Measurements from ENCODE around the gene BCL7C. TPM values are rescaled to one million over a fixed set of nuclear protein-coding genes. Genes with fewer than 3 reads are reported as not detected.
"Not testable (repeated sequence)": the region's sequence is repeated elsewhere in the genome, so short reads cannot be mapped to it uniquely, and the experiment has no call there.

The BCL7C gene
- total RNA-seq, 2 donors from 2014 or later, result 22.5 to 22.8 TPM

DNA sequence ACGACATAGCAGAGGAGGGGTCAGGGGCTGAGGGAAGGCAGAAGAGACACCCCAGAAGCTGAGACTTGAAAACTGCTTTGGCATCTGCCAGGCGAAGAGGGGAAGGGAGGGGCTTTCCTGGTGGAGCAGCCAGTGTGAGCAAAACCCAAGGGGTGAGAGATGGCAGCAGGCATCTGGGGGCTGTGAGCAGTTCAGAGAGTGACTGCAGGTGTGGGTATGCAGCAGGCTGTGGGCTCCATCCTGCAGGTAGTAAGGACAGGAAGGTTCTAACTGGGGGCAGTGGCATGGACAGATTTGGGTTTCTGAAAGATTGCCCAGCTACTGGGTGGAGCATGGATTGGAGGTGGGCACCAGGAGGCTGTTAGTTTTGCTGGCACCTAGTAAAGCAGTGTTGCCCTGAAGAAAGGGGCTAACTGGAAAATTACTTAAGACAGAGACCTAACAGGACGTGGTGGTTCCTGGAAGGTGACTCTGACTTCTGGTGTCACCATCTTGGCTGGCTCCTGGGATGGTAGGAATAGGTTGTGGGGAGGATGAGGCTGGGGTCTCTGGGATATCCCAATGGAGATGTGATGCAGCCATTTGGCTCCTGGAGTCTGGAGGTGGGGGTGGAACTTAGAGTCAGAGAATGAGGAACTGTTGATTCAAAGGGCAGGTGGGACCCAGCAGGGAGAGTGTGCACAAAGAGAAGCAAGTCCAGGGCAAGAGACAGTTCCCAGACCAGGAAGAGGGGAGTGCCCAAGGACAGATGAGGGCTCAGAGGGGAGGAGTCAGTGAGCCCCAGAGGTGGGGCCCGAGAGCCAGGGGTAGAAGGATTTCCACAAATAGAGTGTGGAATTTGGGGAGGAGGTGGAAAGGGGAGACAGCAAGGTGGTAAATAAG is 11.2 kb downstream of the BCL7C start:
- no peak for ATAC-seq
- H3K27me3 Mint-ChIP-seq, result no peaks in the 10 kb centered on the region
- peaks cover 7% of the 10 kb centered on the region for H3K36me3 Mint-ChIP-seq (ENCODE audit: low read depth)
- H3K4me1 Mint-ChIP-seq, result peaks cover 21% of the 10 kb centered on the region
- peak overlapping the region; percentile 91 for H3K27ac Mint-ChIP-seq
- peak overlapping the region; percentile 53 for H3K4me3 Mint-ChIP-seq
- no peak for DNase-seq
- H3K9me3 ChIP-seq (ENCODE audit: control insufficient read depth, low read length, poor library complexity, severe bottlenecking), result no peaks in the 10 kb centered on the region

DNA sequence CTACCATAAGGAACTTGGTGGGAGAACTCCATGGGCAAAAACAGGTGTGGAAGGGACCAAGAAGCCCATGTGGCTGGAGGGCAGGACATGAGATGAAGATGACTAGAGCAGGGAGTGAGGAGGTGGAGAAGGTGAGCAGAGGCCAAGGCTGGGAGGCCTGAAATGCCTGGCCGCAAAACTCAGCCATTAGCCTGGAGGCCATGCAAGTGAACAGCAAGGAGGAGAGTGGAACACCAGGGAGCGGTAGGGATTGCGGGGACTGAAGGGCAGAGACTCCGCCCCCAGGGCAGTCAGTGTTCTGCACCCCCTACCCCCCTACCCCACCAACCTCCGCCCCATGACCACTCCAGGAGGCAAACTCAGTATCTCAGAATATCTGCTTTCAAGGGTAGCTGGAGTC is 17.0 kb downstream of the BCL7C start:
- no peak for DNase-seq
- Mint-ChIP-seq H3K27me3 (no peaks in the 10 kb centered on the region), H3K36me3 (ENCODE audit: low read depth) (peaks cover 2% of the 10 kb centered on the region), H3K4me3 (peak overlapping the region; percentile 94), H3K27ac (peak overlapping the region; percentile 94), H3K4me1 (peaks cover 25% of the 10 kb centered on the region)
- H3K9me3 ChIP-seq (ENCODE audit: control insufficient read depth, low read length, poor library complexity, severe bottlenecking), result no peaks in the 10 kb centered on the region
- no peak for ATAC-seq

DNA sequence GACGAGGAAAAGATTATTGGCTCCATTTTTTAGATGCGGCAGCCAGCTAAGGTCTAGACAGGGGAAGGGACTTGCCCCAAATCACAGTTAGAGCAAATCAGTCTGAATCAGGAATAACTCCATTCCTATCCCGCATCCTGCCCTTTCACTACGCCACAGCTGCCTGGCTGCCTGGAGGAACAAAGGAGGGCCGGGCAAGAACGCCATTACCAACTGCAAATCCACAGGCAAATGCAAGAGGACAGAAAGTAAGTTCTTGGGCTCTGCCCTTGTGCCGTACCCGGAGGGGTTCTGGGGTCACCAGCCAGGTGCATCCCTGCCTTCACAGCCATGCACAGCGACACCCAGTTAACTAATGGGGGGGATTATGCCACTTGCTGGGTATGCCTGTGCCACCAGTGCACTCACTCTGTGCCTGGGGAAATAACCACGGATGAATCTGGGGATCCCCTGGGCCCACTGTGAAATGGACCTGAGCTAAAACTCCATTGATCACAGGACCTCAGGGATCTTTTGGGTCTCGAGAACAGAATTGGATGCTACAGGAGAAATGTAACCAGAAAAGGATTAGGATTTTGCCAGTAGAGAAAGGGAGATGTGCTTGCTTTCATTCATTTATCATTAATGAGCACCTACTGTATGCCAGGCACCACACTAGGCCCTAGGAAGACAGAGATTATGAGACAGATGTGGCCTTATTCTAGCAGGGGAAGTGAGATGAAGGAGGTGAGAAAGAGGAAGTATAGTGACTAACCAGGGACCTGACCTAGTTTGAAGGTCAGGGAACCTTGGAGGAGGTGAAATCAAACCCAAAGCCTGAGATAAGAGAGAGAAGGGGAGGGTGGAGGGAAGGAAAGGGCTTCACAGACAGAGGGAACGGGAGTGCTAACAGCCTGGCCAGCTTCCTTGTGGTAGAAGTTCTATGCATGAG is 17.7 kb downstream of the BCL7C start:
- no peak for DNase-seq
- peak overlapping the region; percentile 94 for H3K4me3 Mint-ChIP-seq
- H3K9me3 ChIP-seq (ENCODE audit: control insufficient read depth, low read length, poor library complexity, severe bottlenecking), result no peaks in the 10 kb centered on the region
- peaks cover 2% of the 10 kb centered on the region for H3K36me3 Mint-ChIP-seq (ENCODE audit: low read depth)
- H3K27ac Mint-ChIP-seq, result peak overlapping the region; percentile 94
- peak; percentile 43 for ATAC-seq
- peaks cover 25% of the 10 kb centered on the region for H3K4me1 Mint-ChIP-seq
- no peaks in the 10 kb centered on the region for H3K27me3 Mint-ChIP-seq

DNA sequence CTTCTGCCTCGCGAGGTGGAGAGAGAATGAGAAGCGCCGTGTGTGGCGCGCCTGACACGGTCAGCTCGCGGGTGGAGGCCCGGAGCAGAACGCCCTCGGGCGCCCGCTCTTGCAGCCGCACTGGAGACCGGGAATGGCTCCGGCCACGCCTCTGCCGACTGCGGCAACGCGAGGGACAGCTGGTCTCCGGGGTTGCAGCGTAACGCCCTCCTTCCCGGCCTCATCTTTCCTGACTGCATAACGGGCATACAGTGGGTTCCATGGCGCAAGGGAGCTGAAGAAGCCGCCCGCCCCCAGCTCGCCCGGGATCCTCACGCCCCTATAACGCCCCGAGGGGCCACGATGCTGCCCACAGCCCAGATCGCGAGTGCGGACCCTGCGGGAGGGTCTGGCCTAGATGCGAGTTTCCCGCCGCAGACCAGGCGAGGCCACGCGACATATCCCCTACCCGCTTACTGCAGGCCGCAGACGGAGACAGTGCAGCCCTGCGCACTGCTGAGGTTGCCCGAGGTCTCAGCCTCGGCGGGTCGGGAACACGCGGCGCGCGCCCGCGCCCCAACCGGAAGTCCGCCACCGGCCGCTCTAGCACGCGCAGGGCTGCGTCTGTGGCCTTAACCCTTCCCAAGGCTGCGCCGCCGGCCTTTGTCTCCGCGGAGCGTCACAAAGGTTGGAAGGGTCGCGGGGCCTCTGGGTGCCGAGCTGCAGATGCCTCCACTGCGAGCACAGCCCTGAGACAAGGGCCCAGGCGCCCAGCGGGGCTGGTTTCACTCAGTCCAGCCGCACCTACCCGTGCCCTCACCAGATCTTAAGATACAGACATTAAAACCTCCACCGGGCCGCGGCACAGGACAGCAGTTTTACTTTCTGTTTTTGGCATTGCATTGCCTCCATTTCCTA is 18.8 kb downstream of the BCL7C start:
- ATAC-seq, result peak; percentile 88
- H3K4me3 Mint-ChIP-seq, result peak overlapping the region; percentile 94
- peak; percentile 73 to 85 (median 75) for DNase-seq
- no peaks in the 10 kb centered on the region for H3K27me3 Mint-ChIP-seq
- peak overlapping the region; percentile 94 for H3K27ac Mint-ChIP-seq
- H3K9me3 ChIP-seq (ENCODE audit: control insufficient read depth, low read length, poor library complexity, severe bottlenecking), result no peaks in the 10 kb centered on the region
- peaks cover 2% of the 10 kb centered on the region for H3K36me3 Mint-ChIP-seq (ENCODE audit: low read depth)
- H3K4me1 Mint-ChIP-seq, result peaks cover 22% of the 10 kb centered on the region

DNA sequence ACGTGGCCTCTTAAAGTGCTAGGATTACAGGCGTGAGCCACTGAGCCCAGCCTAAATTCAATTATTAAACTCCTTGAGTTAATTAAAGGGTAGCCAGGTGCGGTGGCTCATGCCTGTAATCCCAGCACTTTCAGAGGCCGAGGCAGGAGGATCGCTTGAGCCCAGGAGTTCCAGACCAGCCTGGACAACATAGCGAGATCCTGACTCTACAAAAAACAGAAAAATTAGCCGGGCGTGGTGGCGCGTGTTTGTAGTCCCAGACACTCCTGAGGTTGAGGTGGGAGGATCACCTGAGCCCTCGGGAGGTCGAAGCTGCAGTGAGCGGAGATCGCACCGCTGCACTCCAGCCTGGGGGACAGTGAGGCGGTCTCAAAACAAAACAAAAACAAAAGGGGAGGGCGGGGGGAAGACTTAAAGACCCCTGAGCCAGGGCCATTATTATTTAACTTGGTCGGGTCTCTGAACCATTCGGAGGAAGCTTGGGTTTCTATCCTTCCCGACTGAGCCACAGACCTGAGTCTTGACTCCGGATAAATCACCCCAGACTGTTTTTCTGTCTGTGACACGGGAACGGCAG is 19.5 kb downstream of the BCL7C start:
- H3K9me3 ChIP-seq (ENCODE audit: control insufficient read depth, low read length, poor library complexity, severe bottlenecking), result no peaks in the 10 kb centered on the region
- Mint-ChIP-seq H3K4me3 (peak overlapping the region; percentile 94), H3K4me1 (peaks cover 22% of the 10 kb centered on the region), H3K27me3 (no peaks in the 10 kb centered on the region), H3K27ac (peak overlapping the region; percentile 94), H3K36me3 (ENCODE audit: low read depth) (peaks cover 2% of the 10 kb centered on the region)
- no peak for DNase-seq
- ATAC-seq, result no peak

DNA sequence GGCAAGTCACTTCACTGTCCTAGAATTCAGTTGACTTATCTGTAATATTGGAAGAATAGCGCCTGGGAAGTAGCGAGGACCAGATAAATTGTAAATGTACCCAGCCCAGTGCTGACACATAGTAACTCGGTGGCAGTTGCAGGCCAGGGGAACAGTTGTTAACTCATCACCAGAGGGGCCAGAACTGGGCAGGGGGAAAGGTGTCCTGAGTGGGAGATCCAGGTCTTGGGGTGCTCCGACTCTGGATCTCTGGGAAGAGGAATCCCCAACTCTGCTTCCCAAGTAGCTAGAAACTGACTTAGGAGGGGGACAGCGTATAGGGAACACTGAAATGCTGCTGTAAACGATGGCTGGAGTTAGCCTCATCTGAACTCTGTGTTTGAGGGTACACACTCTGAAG is 23.0 kb downstream of the BCL7C start:
- no peaks in the 10 kb centered on the region for H3K9me3 ChIP-seq (ENCODE audit: control insufficient read depth, low read length, poor library complexity, severe bottlenecking)
- H3K27ac Mint-ChIP-seq, result peak overlapping the region; percentile 72
- no peaks in the 10 kb centered on the region for H3K36me3 Mint-ChIP-seq (ENCODE audit: low read depth)
- ATAC-seq, result no peak
- DNase-seq, result no peak
- no peaks in the 10 kb centered on the region for H3K27me3 Mint-ChIP-seq
- H3K4me1 Mint-ChIP-seq, result peaks cover 9% of the 10 kb centered on the region
- H3K4me3 Mint-ChIP-seq, result no peak overlapping the region

DNA sequence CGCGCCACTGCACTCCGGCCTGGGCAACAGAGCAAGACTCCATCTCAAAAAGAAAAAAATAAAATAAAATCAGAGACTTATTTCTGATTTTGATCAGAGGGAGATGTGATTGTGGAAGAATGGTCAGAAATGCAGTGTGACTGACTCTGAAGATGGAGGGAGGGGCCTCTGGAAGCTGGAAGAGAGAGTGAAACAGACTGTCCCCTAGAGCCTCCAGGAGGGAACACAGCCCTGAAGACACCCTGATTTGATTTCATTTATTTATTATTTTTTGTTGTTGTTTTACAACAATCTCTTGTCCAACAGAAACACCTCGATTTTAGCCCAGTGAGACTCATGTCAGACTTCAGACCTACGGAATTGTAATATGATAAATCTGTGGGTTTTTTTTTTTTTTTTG is 26.1 kb downstream of the BCL7C start:
- H3K27me3 Mint-ChIP-seq, result no peaks in the 10 kb centered on the region
- H3K9me3 ChIP-seq (ENCODE audit: control insufficient read depth, low read length, poor library complexity, severe bottlenecking), result no peaks in the 10 kb centered on the region

DNA sequence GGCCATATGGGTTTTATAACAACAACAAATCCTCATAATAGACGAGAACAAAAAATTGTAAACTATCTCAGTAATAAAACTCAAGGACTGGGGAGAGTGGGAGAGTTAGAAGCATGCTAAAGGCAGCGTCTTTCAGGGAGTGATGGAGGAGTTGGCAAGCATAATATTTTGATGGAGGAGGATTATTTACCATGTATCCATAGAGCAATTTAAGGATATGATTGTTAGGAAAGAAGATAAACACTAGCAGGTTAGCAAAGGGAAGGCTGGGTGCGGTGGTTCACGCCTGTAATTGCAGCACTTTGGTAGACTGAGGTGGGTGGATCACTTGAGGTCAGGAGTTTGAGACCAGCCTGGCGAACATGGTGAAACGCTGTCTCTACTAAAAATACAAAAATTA is 27.8 kb downstream of the BCL7C start:
- Mint-ChIP-seq H3K36me3 (ENCODE audit: low read depth) (no peaks in the 10 kb centered on the region), H3K27ac (no peak overlapping the region), H3K4me3 (no peak overlapping the region), H3K27me3 (no peaks in the 10 kb centered on the region), H3K4me1 (no peaks in the 10 kb centered on the region)
- no peaks in the 10 kb centered on the region for H3K9me3 ChIP-seq (ENCODE audit: control insufficient read depth, low read length, poor library complexity, severe bottlenecking)
- DNase-seq, result no peak
- ATAC-seq, result no peak

More for the DNA sequence above, 26.1 kb downstream of the BCL7C start:
- Mint-ChIP-seq H3K36me3 (ENCODE audit: low read depth) (no peaks in the 10 kb centered on the region), H3K4me3 (no peak overlapping the region), H3K4me1 (no peaks in the 10 kb centered on the region), H3K27ac (no peak overlapping the region)
- ATAC-seq, result no peak
- no peak for DNase-seq

DNA sequence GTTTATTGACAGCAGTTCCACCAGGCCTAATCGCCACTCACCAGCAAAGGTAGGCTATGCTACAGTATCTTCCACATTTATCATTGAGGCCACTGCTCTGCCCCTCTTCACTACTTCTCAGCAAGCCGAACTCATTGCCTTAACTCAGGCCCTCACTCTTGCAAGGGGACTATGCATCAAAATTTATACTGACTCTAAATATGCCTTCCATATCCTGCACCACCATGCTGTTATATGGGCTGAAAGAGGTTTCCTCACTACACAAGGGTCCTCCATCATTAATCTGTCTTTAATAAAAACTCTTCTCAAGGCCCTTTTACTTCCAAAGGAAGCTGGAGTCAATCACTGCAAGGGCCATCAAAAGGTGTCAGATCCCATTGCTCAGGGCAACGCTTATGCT is 30.7 kb downstream of the BCL7C start:
- not testable (repeated sequence) for H3K27ac Mint-ChIP-seq; H3K27me3 Mint-ChIP-seq; H3K36me3 Mint-ChIP-seq (ENCODE audit: low read depth); H3K4me1 Mint-ChIP-seq; ATAC-seq; DNase-seq; H3K9me3 ChIP-seq (ENCODE audit: control insufficient read depth, low read length, poor library complexity, severe bottlenecking); H3K4me3 Mint-ChIP-seq

DNA sequence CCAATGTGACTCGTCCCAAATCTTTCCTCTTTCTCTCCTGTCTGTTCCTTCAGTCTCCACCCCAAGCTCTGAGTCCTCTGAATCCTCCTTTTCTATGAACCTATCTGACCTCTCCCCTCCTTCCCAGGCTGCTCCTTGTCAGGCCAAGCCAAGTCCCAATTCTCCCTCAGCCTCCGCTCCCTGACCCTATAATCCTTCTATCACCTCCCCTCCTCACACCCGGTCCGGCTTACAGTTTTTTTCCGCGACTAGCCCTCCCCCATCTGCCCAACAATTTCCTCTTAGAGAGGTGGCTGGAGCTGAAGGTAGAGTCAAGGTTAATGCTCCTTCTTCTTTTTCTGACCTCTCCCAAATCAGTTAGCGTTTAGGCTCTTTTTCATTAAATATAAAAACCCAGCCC is 33.1 kb downstream of the BCL7C start:
- H3K27me3 Mint-ChIP-seq; H3K36me3 Mint-ChIP-seq (ENCODE audit: low read depth); H3K4me1 Mint-ChIP-seq; H3K27ac Mint-ChIP-seq; H3K9me3 ChIP-seq (ENCODE audit: control insufficient read depth, low read length, poor library complexity, severe bottlenecking); DNase-seq; ATAC-seq; H3K4me3 Mint-ChIP-seq: not testable (repeated sequence)

DNA sequence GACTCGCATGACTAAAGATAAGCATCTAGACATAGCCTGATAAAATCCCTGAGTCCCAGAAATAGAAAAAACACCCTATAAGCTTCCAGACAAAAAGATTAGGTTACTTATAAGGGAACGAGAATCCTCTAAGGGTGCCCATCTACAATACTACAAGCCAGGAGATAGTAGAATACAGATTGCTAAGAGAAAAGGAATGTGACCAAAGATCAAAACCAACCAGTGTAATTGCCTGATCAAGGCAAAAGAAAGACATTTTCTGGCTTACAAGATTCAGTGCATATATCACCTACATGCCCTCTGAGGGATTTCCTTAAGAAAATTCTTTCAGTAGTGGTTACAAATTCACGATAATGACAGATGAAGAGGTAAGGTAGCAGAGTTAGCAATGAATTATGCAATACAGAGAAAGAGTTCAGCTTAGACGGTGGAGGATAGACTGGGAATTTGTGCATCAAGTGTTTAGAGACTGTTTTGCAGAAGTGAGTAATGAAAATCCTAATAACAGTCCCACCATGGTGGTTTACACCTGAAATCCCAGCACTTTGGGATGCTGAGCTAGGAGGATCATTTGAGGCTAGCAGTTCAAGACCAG is 35.0 kb downstream of the BCL7C start:
- no peak overlapping the region for H3K4me3 Mint-ChIP-seq
- no peaks in the 10 kb centered on the region for H3K27me3 Mint-ChIP-seq
- peaks cover 6% of the 10 kb centered on the region for H3K4me1 Mint-ChIP-seq
- ATAC-seq (no peak), DNase-seq (no peak)
- peaks cover 2% of the 10 kb centered on the region for H3K36me3 Mint-ChIP-seq (ENCODE audit: low read depth)
- no peak overlapping the region for H3K27ac Mint-ChIP-seq
- H3K9me3 ChIP-seq (ENCODE audit: control insufficient read depth, low read length, poor library complexity, severe bottlenecking), result no peaks in the 10 kb centered on the region

DNA sequence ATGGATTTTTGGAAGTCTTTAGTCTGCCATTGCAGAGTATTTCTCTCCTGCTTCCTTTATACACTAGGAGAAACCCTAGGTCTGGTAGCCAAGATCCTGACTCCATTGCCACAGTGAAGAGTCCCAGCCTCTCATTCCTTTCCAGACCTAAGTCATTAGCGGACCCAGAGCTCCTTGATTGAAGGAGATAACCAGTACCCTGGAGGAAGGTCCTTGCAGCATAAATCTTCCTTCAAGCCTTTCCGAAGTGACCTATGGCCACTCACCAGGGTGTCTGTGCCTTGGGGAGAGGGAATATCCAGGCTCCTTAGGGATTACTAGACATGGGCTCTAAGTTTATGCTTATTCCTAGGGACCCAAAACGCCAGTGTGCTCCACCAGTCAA is 35.8 kb downstream of the BCL7C start:
- no peaks in the 10 kb centered on the region for H3K9me3 ChIP-seq (ENCODE audit: control insufficient read depth, low read length, poor library complexity, severe bottlenecking)
- ATAC-seq (no peak), DNase-seq (no peak)
- peaks cover 3% of the 10 kb centered on the region for H3K36me3 Mint-ChIP-seq (ENCODE audit: low read depth)
- peaks cover 8% of the 10 kb centered on the region for H3K4me1 Mint-ChIP-seq
- no peaks in the 10 kb centered on the region for H3K27me3 Mint-ChIP-seq
- no peak overlapping the region for H3K27ac Mint-ChIP-seq
- H3K4me3 Mint-ChIP-seq, result no peak overlapping the region
